Uterus (tissue), 2 donors: Measurements from ENCODE around the gene TUNAR.

Experiments
- CTCF ChIP-seq, 4 experiments: fragments of 200-600 bp in 2 of 4; fragments of 450-650 bp in 2 of 4; sonication (generic) in 2 of 4; IDR thresholded peaks; one replicate each; pipeline ENCODE4 v1.5.1; 2016 to 2019; ENCODE audit warnings: antibody characterized with exemption in 4 of 4, mild to moderate bottlenecking in 2 of 4, moderate library complexity in 1 of 4
- POLR2A ChIP-seq, 2 donors: fragments of 450-650 bp; IDR thresholded peaks; one replicate each; pipeline ENCODE4 v1.6.1; 2016; ENCODE audit warnings: antibody characterized with exemption in 2 of 2, mild to moderate bottlenecking in 1 of 2, moderate library complexity in 1 of 2

- TF ChIP-seq CTCF (IDR thresholded peaks at IDR 0.05): no peak
- TF ChIP-seq POLR2A (IDR thresholded peaks at IDR 0.05): no peak
Measured at GRCh38 chr14:95944462-95944861, 67.8 kb downstream of the TUNAR start.
